PC-9 (cell line): ENCODE results near the gene RBMS3. TPM values are rescaled to one million over a fixed set of nuclear protein-coding genes. Genes with fewer than 3 reads are reported as not detected.

Experiments
- BruUV-seq: library from RNA; stranded (reverse); fragments of 400-500 nt; replicated peaks from 2 replicates; lab custom pipeline; 2021; lab: Mats Ljungman, UMichigan
- CTCF ChIA-PET: fragments of 300-600 bp; sonication (Branson Sonifier 250); formaldehyde crosslinking; loops from one replicate; lab custom pipeline; 2022; ENCODE audit warnings: antibody characterized with exemption; lab: Charles Lee
- POLR2A ChIA-PET: fragments of 300-600 bp; sonication (Branson Sonifier 250); formaldehyde crosslinking; loops from one replicate; lab custom pipeline; 2022; ENCODE audit warnings: antibody characterized with exemption; ENCODE audit not compliant: unreplicated experiment; lab: Charles Lee
- DNase-seq, 2 experiments: peaks; one replicate each; pipeline versions ENCODE4 v3.0.0 to v3.0.0-alpha.2; 2015 to 2022; ENCODE audit warnings: mixed read lengths in 1 of 2
- H2AFZ ChIP-seq: fragments of 200-600 bp; sonication (generic); 2 replicates; pipeline ENCODE4 v1.8.1; 2017; ENCODE audit warnings: antibody characterized with exemption
- H3F3A ChIP-seq: fragments of 200-600 bp; sonication (generic); 2 replicates; pipeline ENCODE4 v1.8.1; 2017; ENCODE audit warnings: antibody characterized with exemption, mild to moderate bottlenecking, low read depth; ENCODE audit not compliant: insufficient read depth
- H3K27ac ChIP-seq: fragments of 200-600 bp; sonication (generic); 2 replicates; pipeline ENCODE4 v1.6.1; 2016; ENCODE audit warnings: mixed run types
- H3K27me3 ChIP-seq: fragments of 200-600 bp; sonication (generic); 2 replicates; pipeline ENCODE4 v1.6.1; 2016; ENCODE audit warnings: low read depth, mixed run types; ENCODE audit not compliant: insufficient read depth
- H3K36me3 ChIP-seq: fragments of 200-600 bp; sonication (generic); 2 replicates; pipeline ENCODE4 v1.6.1; 2016; ENCODE audit warnings: low read depth, mixed run types
- H3K4me1 ChIP-seq: fragments of 200-600 bp; sonication (generic); replicated peaks from 2 replicates; pipeline ENCODE4 v1.6.1; 2016; ENCODE audit warnings: mixed run types; ENCODE audit not compliant: insufficient read depth
- H3K4me2 ChIP-seq: fragments of 200-600 bp; sonication (generic); 2 replicates; pipeline ENCODE4 v1.6.1; 2017; ENCODE audit warnings: mixed run types
- H3K4me3 ChIP-seq: fragments of 200-600 bp; sonication (generic); 2 replicates; pipeline ENCODE4 v1.6.1; 2016; ENCODE audit warnings: mixed run types
- H3K79me2 ChIP-seq: fragments of 200-600 bp; sonication (generic); 2 replicates; pipeline ENCODE4 v1.6.1; 2017; ENCODE audit warnings: low read depth, mixed run types
- H3K9me2 ChIP-seq: fragments of 200-600 bp; sonication (generic); 2 replicates; pipeline ENCODE4 v1.8.1; 2017; ENCODE audit warnings: mild to moderate bottlenecking; ENCODE audit not compliant: insufficient read depth
- H3K9me3 ChIP-seq: fragments of 200-600 bp; sonication (generic); 2 replicates; pipeline ENCODE4 v1.8.1; 2016; ENCODE audit warnings: low read depth; ENCODE audit not compliant: insufficient read depth
- H4K20me1 ChIP-seq: fragments of 200-600 bp; sonication (generic); 2 replicates; pipeline ENCODE4 v1.8.1; 2017; ENCODE audit not compliant: insufficient read depth
- CTCF ChIP-seq: fragments of 200-600 bp; sonication (generic); conservative IDR thresholded peaks from 2 replicates; pipeline ENCODE4 v1.6.1; 2017; ENCODE audit warnings: mixed run types, antibody characterized with exemption, mild to moderate bottlenecking, moderate library complexity
- EZH2 ChIP-seq: fragments of 200-600 bp; sonication (generic); IDR thresholded peaks from 2 replicates; pipeline ENCODE4 v1.8.0; 2017; ENCODE audit warnings: antibody characterized with exemption, low read depth
- intact Hi-C: fragments of 100-400 bp; cut with micrococcal nuclease; formaldehyde crosslinking; loops from one replicate; pipeline ENCODE4 v1.10.0; 2022; ENCODE audit not compliant: unreplicated experiment
- total RNA-seq: library from RNA; stranded (reverse); gene quantifications from 2 replicates; pipeline ENCODE4 v1.2.3, GENCODE V29; 2021

Gene RBMS3
- total RNA-seq, 1 experiment from 2014 or later, result 3.5 TPM

GRCh38 chr3:29708884-29709283 lies 428.0 kb downstream of the RBMS3 start:
- no TSS peak for BruUV-seq
- intact Hi-C loops, result no loop called here
- Histone ChIP-seq H3K4me3 (no peak overlapping the region), H4K20me1 (no peaks in the 10 kb centered on the region), H3K9me2 (no peaks in the 10 kb centered on the region), H3K9me3 (no peaks in the 10 kb centered on the region; the same call in 1 of the 2 replicates), H3K36me3 (no peaks in the 10 kb centered on the region), H3K4me1 (no peaks in the 10 kb centered on the region), H3K27ac (no peak overlapping the region), H3K79me2 (no peaks in the 10 kb centered on the region), H3K4me2 (no peak overlapping the region), H3F3A (no peaks in the 10 kb centered on the region), H3K27me3 (no peaks in the 10 kb centered on the region), H2AFZ (no peak overlapping the region)
- no peak for TF ChIP-seq EZH2
- POLR2A ChIA-PET, result no interaction called here
- DNase-seq, result no peak
- CTCF ChIA-PET, result no interaction called here

- CTCF ChIA-PET, result no interaction called here
- intact Hi-C loops, result no loop called here
- no peaks in the 10 kb centered on the region for H4K20me1 ChIP-seq
These were observed 430.4 kb downstream of the RBMS3 start for GRCh38 chr3:29711255-29711771.

GRCh38 chr3:29716213-29716612 lies 435.3 kb downstream of the RBMS3 start:
- TF ChIP-seq EZH2 (no peak), CTCF (no peak)
- intact Hi-C loops, result no loop called here
- Histone ChIP-seq H3K4me1 (no peaks in the 10 kb centered on the region), H2AFZ (no peak overlapping the region), H3K27me3 (no peaks in the 10 kb centered on the region), H3K9me3 (no peaks in the 10 kb centered on the region), H3K36me3 (no peaks in the 10 kb centered on the region), H4K20me1 (no peaks in the 10 kb centered on the region), H3K79me2 (no peaks in the 10 kb centered on the region), H3K4me2 (no peak overlapping the region), H3F3A (no peaks in the 10 kb centered on the region), H3K27ac (no peak overlapping the region), H3K9me2 (no peaks in the 10 kb centered on the region), H3K4me3 (no peak overlapping the region)
- no peak for DNase-seq
- ChIA-PET CTCF (no interaction called here), POLR2A (no interaction called here)
- BruUV-seq, result no TSS peak

More at GRCh38 chr3:29711255-29711771, 430.4 kb downstream of the RBMS3 start:
- Histone ChIP-seq H3K4me2 (no peak overlapping the region), H3K9me3 (no peaks in the 10 kb centered on the region), H3K79me2 (no peaks in the 10 kb centered on the region), H3F3A (no peaks in the 10 kb centered on the region), H3K27ac (no peak overlapping the region), H3K9me2 (no peaks in the 10 kb centered on the region), H2AFZ (no peak overlapping the region), H3K36me3 (no peaks in the 10 kb centered on the region), H3K4me1 (no peaks in the 10 kb centered on the region), H3K27me3 (no peaks in the 10 kb centered on the region), H3K4me3 (no peak overlapping the region)
- no TSS peak for BruUV-seq
- DNase-seq, result no peak
- TF ChIP-seq CTCF (no peak), EZH2 (no peak)
- POLR2A ChIA-PET, result no interaction called here

GRCh38 chr3:29718661-29719065 lies 437.8 kb downstream of the RBMS3 start:
- H3K4me2 ChIP-seq, result no peak overlapping the region

More at GRCh38 chr3:29718661-29719065, 437.8 kb downstream of the RBMS3 start:
- no peak for TF ChIP-seq CTCF
- TF ChIP-seq EZH2, result no peak
- Histone ChIP-seq H3K9me2 (no peaks in the 10 kb centered on the region), H3K4me1 (no peaks in the 10 kb centered on the region), H3K4me3 (no peak overlapping the region), H2AFZ (no peak overlapping the region), H3K27ac (no peak overlapping the region), H3K79me2 (no peaks in the 10 kb centered on the region), H3K36me3 (no peaks in the 10 kb centered on the region), H3K27me3 (no peaks in the 10 kb centered on the region), H4K20me1 (no peaks in the 10 kb centered on the region), H3F3A (no peaks in the 10 kb centered on the region), H3K9me3 (no peaks in the 10 kb centered on the region)
- intact Hi-C loops, result no loop called here
- POLR2A ChIA-PET, result no interaction called here
- no TSS peak for BruUV-seq
- no peak for DNase-seq
- CTCF ChIA-PET, result no interaction called here
